Uterus (tissue), 2 donors: ENCODE measurements around the gene NCOA1.

Experiments
- POLR2A ChIP-seq, 2 donors: fragments of 450-650 bp; IDR thresholded peaks; one replicate each; pipeline ENCODE4 v1.6.1; 2016; ENCODE audit warnings: antibody characterized with exemption in 2 of 2, mild to moderate bottlenecking in 1 of 2, moderate library complexity in 1 of 2
- TF ChIP-seq, protein P1 (sequence below), 4 experiments: fragments of 200-600 bp in 2 of 4; fragments of 450-650 bp in 2 of 4; sonication (generic) in 2 of 4; IDR thresholded peaks; one replicate each; pipeline ENCODE4 v1.5.1; 2016 to 2019; ENCODE audit warnings: antibody characterized with exemption in 4 of 4, mild to moderate bottlenecking in 2 of 4, moderate library complexity in 1 of 4

DNA sequence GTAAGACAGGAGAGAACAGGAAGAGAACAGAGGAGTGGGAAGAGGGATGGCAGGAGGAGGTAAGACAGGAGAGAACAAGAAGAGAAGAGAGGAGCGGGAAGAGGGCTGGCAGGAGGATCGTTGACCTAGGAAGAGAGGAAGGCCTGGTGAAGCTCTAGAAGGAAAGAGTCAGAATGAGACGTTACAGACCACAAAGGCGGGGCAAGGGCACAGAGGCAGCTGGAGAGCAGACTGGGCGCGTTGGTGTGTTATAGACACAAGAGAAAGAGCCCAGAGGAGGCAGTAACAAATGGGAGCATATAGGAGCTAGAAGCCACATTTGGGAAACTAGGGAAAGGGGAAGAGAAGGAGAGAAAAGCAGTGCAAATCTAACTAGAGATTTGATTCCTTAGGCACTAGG is 275.6 kb downstream of the NCOA1 start:
- TF ChIP-seq, protein P1, sequence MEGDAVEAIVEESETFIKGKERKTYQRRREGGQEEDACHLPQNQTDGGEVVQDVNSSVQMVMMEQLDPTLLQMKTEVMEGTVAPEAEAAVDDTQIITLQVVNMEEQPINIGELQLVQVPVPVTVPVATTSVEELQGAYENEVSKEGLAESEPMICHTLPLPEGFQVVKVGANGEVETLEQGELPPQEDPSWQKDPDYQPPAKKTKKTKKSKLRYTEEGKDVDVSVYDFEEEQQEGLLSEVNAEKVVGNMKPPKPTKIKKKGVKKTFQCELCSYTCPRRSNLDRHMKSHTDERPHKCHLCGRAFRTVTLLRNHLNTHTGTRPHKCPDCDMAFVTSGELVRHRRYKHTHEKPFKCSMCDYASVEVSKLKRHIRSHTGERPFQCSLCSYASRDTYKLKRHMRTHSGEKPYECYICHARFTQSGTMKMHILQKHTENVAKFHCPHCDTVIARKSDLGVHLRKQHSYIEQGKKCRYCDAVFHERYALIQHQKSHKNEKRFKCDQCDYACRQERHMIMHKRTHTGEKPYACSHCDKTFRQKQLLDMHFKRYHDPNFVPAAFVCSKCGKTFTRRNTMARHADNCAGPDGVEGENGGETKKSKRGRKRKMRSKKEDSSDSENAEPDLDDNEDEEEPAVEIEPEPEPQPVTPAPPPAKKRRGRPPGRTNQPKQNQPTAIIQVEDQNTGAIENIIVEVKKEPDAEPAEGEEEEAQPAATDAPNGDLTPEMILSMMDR (IDR thresholded peaks at IDR 0.05): no peak
- TF ChIP-seq POLR2A (IDR thresholded peaks at IDR 0.05): no peak
